ENCODE measurements around the gene FUNDC1.

DNA sequence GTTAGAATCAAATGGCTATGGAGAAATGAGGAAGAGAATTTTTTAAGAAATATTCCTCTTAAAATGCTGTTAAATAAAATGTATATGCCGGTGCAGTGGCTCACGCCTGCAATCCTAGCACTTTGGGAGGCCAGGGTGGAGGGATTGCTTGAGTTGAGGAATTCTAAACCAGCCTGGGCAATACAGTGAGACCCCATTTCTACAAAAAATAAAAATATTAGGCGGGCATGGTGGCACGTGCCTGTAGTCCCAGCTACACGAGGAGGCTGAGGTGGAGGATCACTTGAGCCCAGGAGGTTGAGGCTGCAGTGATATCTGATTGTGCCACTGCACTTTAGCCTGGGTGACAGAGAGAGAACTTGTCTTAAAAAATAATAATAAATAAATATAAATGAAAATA is 7.9 kb upstream of the FUNDC1 start:
- TF ChIP-seq, protein P1, sequence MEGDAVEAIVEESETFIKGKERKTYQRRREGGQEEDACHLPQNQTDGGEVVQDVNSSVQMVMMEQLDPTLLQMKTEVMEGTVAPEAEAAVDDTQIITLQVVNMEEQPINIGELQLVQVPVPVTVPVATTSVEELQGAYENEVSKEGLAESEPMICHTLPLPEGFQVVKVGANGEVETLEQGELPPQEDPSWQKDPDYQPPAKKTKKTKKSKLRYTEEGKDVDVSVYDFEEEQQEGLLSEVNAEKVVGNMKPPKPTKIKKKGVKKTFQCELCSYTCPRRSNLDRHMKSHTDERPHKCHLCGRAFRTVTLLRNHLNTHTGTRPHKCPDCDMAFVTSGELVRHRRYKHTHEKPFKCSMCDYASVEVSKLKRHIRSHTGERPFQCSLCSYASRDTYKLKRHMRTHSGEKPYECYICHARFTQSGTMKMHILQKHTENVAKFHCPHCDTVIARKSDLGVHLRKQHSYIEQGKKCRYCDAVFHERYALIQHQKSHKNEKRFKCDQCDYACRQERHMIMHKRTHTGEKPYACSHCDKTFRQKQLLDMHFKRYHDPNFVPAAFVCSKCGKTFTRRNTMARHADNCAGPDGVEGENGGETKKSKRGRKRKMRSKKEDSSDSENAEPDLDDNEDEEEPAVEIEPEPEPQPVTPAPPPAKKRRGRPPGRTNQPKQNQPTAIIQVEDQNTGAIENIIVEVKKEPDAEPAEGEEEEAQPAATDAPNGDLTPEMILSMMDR (conservative IDR thresholded peaks at IDR 0.05; ENCODE audit: low read depth, low read length): no peak
- TF ChIP-seq RAD21 (IDR thresholded peaks at IDR 0.05; ENCODE audit: low read length) (no peak), CEBPB (IDR thresholded peaks at IDR 0.05; ENCODE audit: low read depth, low read length) (no peak), POLR2A (IDR thresholded peaks at IDR 0.05; ENCODE audit: low read depth, low read length) (no peak), MXI1 (IDR thresholded peaks at IDR 0.05; ENCODE audit: borderline replicate concordance, low read depth, low read length) (no peak), BHLHE40 (IDR thresholded peaks at IDR 0.05; ENCODE audit: low read depth, low read length) (no peak), MAZ (IDR thresholded peaks at IDR 0.05; ENCODE audit: borderline replicate concordance, low read depth, low read length) (no peak)
- TF ChIP-seq, protein P2, sequence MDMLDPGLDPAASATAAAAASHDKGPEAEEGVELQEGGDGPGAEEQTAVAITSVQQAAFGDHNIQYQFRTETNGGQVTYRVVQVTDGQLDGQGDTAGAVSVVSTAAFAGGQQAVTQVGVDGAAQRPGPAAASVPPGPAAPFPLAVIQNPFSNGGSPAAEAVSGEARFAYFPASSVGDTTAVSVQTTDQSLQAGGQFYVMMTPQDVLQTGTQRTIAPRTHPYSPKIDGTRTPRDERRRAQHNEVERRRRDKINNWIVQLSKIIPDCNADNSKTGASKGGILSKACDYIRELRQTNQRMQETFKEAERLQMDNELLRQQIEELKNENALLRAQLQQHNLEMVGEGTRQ (IDR thresholded peaks at IDR 0.05; ENCODE audit: low read depth, low read length): no peak
